Neuronal stem cell (in vitro differentiated cells): ENCODE results near the gene GNPTG.
A peak's percentile ranks its signal among the peaks of the same experiment; 100 is the strongest.

Source experiments
- DNase-seq: peaks from one replicate; pipeline ENCODE4 v3.0.0-alpha.2; 2013; ENCODE audit warnings: low spot score
- H2AFZ ChIP-seq: one replicate; pipeline ENCODE4 v1.6.1; 2013; ENCODE audit warnings: mild to moderate bottlenecking, low read length, inconsistent platforms
- H2AK5ac ChIP-seq: 2 replicates; pipeline ENCODE4 v1.6.1; 2013; ENCODE audit warnings: low read depth, mild to moderate bottlenecking, inconsistent platforms, low read length, moderate library complexity, mixed read lengths
- H2BK120ac ChIP-seq: 2 replicates; pipeline ENCODE4 v1.6.1; 2013; ENCODE audit warnings: low read depth, mild to moderate bottlenecking, inconsistent platforms, low read length, moderate library complexity, mixed read lengths
- H2BK12ac ChIP-seq: one replicate; pipeline ENCODE4 v1.6.1; 2013; ENCODE audit warnings: low read length, inconsistent platforms
- H2BK15ac ChIP-seq: 2 replicates; pipeline ENCODE4 v1.6.1; 2013; ENCODE audit warnings: mild to moderate bottlenecking, low read length, inconsistent platforms, mixed read lengths
- H2BK5ac ChIP-seq: one replicate; pipeline ENCODE4 v1.6.1; 2013; ENCODE audit warnings: inconsistent platforms, mild to moderate bottlenecking, low read length, moderate library complexity
- H3K14ac ChIP-seq: one replicate; pipeline ENCODE4 v1.6.1; 2013; ENCODE audit warnings: low read length, inconsistent platforms
- H3K18ac ChIP-seq: 2 replicates; pipeline ENCODE4 v1.6.1; 2013; ENCODE audit warnings: low read length, inconsistent platforms
- H3K23ac ChIP-seq: 2 replicates; pipeline ENCODE4 v1.6.1; 2013; ENCODE audit warnings: low read depth, mild to moderate bottlenecking, mixed read lengths, low read length, inconsistent platforms; ENCODE audit not compliant: poor library complexity
- H3K27ac ChIP-seq: replicated peaks from 3 replicates; pipeline ENCODE4 v1.5.1; 2013; ENCODE audit warnings: low read length, inconsistent platforms
- H3K27me3 ChIP-seq, 3 experiments: 2 replicates each; pipeline ENCODE4 v1.6.1; 2013; ENCODE audit warnings: low read length in 3 of 3, mild to moderate bottlenecking in 2 of 3, inconsistent platforms in 1 of 3, low read depth in 1 of 3, mixed read lengths in 1 of 3, moderate library complexity in 1 of 3; ENCODE audit not compliant: control insufficient read depth in 3 of 3, insufficient read depth in 3 of 3
- H3K36me3 ChIP-seq, 2 donors: replicated peaks in 1 of 2; 2 replicates each; pipeline ENCODE4 v1.6.1; 2013; ENCODE audit warnings: low read length in 2 of 2; ENCODE audit not compliant: control insufficient read depth in 2 of 2, insufficient read depth in 2 of 2
- H3K4ac ChIP-seq: 2 replicates; pipeline ENCODE4 v1.6.1; 2013; ENCODE audit warnings: inconsistent platforms, mild to moderate bottlenecking, low read length, moderate library complexity
- H3K4me1 ChIP-seq, 2 donors: 1 replicate in 1 of 2; 2 replicates in 1 of 2; pipeline ENCODE4 v1.6.1; 2013; ENCODE audit warnings: low read length in 2 of 2, low read depth in 1 of 2; ENCODE audit not compliant: control insufficient read depth in 2 of 2, insufficient read depth in 1 of 2
- H3K4me2 ChIP-seq: one replicate; pipeline ENCODE4 v1.6.1; 2013; ENCODE audit warnings: mild to moderate bottlenecking, low read length, inconsistent platforms; ENCODE audit not compliant: insufficient read depth, poor library complexity, severe bottlenecking
- H3K4me3 ChIP-seq, 2 donors: 2 replicates each; pipeline ENCODE4 v1.5.1; 2013; ENCODE audit warnings: low read length in 2 of 2, mild to moderate bottlenecking in 2 of 2, inconsistent platforms in 1 of 2, moderate library complexity in 1 of 2
- H3K79me1 ChIP-seq: one replicate; pipeline ENCODE4 v1.6.1; 2013; ENCODE audit warnings: low read depth, mild to moderate bottlenecking, inconsistent platforms, low read length, moderate library complexity
- H3K9ac ChIP-seq: one replicate; pipeline ENCODE4 v1.6.1; 2013; ENCODE audit warnings: mild to moderate bottlenecking, low read depth, low read length, inconsistent platforms; ENCODE audit not compliant: poor library complexity
- H3K9me3 ChIP-seq, 2 donors: replicated peaks in 1 of 2; 2 replicates each; pipeline versions ENCODE3 to v1.6.1; 2013; ENCODE audit warnings: low read length in 2 of 2, mild to moderate bottlenecking in 2 of 2, inconsistent platforms in 1 of 2, low read depth in 1 of 2, mixed read lengths in 1 of 2, moderate library complexity in 1 of 2; ENCODE audit not compliant: control insufficient read depth in 2 of 2, insufficient read depth in 1 of 2
- H4K8ac ChIP-seq: one replicate; pipeline ENCODE4 v1.6.1; 2013; ENCODE audit warnings: low read depth, mild to moderate bottlenecking, inconsistent platforms, low read length, moderate library complexity
- H4K91ac ChIP-seq: one replicate; pipeline ENCODE4 v1.6.1; 2013; ENCODE audit warnings: low read length, low read depth, mild to moderate bottlenecking, inconsistent platforms; ENCODE audit not compliant: poor library complexity
- WGBS, 2 donors: extraction: QIAGEN DNeasy Blood & Tissue Kit; methylation state at CpG; one replicate each; pipeline ENCODE4 v1.1.7; 2013; ENCODE audit warnings: missing lambda C conversion rate in 2 of 2, mixed read lengths in 1 of 2; ENCODE audit not compliant: insufficient read length in 2 of 2, insufficient replicate concordance in 1 of 2; ENCODE audit errors: extremely low coverage in 2 of 2; 5-methylcytosine and 5-hydroxymethylcytosine counted together

Gene GNPTG

GRCh38 chr16:1371054-1371978, 19.6 kb downstream of the GNPTG start:
- H3K79me1 ChIP-seq = peaks cover 18% of the 10 kb centered on the region
- no peak overlapping the region for H2AK5ac ChIP-seq
- H2BK12ac ChIP-seq = peak overlapping the region; percentile 22
- no peak overlapping the region for H4K91ac ChIP-seq
- H3K23ac ChIP-seq = no peak overlapping the region
- H3K4me2 ChIP-seq = no peak overlapping the region
- H2BK120ac ChIP-seq = no peak overlapping the region
- no CpG with 5 or more reads among the region's 33 CpGs for WGBS, 2 donors
- H3K9ac ChIP-seq = peak overlapping the region; percentile 44
- H4K8ac ChIP-seq = peak overlapping the region; percentile 65
- H3K4me1 ChIP-seq = no peaks in the 10 kb centered on the region
- H3K9me3 ChIP-seq = no peaks in the 10 kb centered on the region
- H2BK15ac ChIP-seq = no peak overlapping the region
- no peak overlapping the region for H3K4ac ChIP-seq
- H3K27ac ChIP-seq = no peak overlapping the region
- no peak overlapping the region for H2AFZ ChIP-seq
- no peak overlapping the region for H2BK5ac ChIP-seq
- no peak overlapping the region for H3K4me3 ChIP-seq
- DNase-seq = no peak
- H3K14ac ChIP-seq = no peak overlapping the region
- H3K18ac ChIP-seq = no peak overlapping the region
- peaks cover 19 to 21% of the 10 kb centered on the region in 2 donors for H3K36me3 ChIP-seq
- H3K27me3 ChIP-seq = no peaks in the 10 kb centered on the region

DNA sequence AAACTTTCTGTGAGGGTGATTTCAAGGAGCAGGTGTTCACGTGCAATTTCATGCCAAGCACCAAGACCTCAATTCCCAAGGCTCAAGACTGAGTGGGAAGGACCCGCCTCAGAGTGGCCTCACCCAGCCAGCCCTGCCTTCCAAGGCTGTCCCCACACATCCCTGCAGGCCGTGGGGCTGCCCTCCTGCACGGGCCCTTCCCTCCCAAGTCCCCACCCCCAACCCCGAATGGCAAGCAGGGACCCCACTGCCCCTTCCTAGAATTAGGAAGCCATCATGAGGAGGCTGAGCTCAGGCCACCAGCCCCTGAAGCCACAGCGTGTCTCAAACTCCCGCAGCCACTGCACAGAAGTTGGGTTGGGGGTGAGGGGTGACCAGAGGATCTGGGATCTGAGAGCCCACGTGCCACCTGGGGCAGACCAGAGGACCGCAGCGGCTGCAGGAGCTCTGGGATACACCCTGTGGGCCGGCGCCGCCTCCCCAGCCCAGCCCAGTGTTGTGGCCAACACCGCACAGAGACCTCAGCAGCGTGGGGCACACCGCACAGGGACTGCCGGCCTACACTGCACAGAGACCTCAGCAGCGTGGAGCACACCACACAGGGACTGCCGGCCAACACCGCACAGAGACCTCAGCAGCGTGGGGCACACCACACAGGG, 20.7 kb downstream of the GNPTG start:
- Histone ChIP-seq H3K79me1 (peaks cover 15% of the 10 kb centered on the region), H3K14ac (no peak overlapping the region), H3K36me3 (peaks cover 12% of the 10 kb centered on the region in 2 donors), H2BK15ac (no peak overlapping the region), H3K23ac (no peak overlapping the region), H4K91ac (no peak overlapping the region), H3K18ac (no peak overlapping the region), H3K27me3 (no peaks in the 10 kb centered on the region), H2BK120ac (no peak overlapping the region), H3K4me1 (no peaks in the 10 kb centered on the region), H3K4me3 (no peak overlapping the region), H2BK5ac (no peak overlapping the region), H3K9me3 (no peaks in the 10 kb centered on the region), H3K27ac (no peak overlapping the region), H2AK5ac (no peak overlapping the region), H3K4me2 (no peak overlapping the region), H2AFZ (no peak overlapping the region), H2BK12ac (no peak overlapping the region), H3K4ac (no peak overlapping the region), H3K9ac (no peak overlapping the region), H4K8ac (no peak overlapping the region)
- no peak for DNase-seq
- WGBS, 2 donors = no CpG with 5 or more reads among the region's 21 CpGs

GRCh38 chr16:1374418-1375297, 22.9 kb downstream of the GNPTG start:
- Histone ChIP-seq H2BK12ac (no peak overlapping the region), H3K27ac (no peak overlapping the region), H3K18ac (peak overlapping the region; percentile 38), H3K23ac (peak overlapping the region; percentile 55), H2AK5ac (no peak overlapping the region), H3K36me3 (peaks cover 8 to 12% of the 10 kb centered on the region in 2 donors), H4K8ac (no peak overlapping the region), H3K9ac (no peak overlapping the region), H3K4me2 (no peak overlapping the region), H2BK15ac (no peak overlapping the region), H2AFZ (no peak overlapping the region), H3K4ac (no peak overlapping the region), H3K27me3 (no peaks in the 10 kb centered on the region), H4K91ac (no peak overlapping the region), H3K4me1 (peaks cover 2 to 10% of the 10 kb centered on the region in 2 donors), H3K9me3 (no peaks in the 10 kb centered on the region), H3K14ac (peak overlapping the region; percentile 21), H3K79me1 (peaks cover 28% of the 10 kb centered on the region), H3K4me3 (no peak overlapping the region), H2BK120ac (no peak overlapping the region), H2BK5ac (no peak overlapping the region)
- no peak for DNase-seq
- no CpG with 5 or more reads among the region's 46 CpGs for WGBS, 2 donors
